Coronary artery (tissue), 2 donors: ENCODE results near the gene SECISBP2L.

Experiments
- DNase-seq: peaks from one replicate; pipeline ENCODE4 v3.0.0-alpha.2; 2017; ENCODE audit warnings: low spot score
- H3K27ac ChIP-seq, 2 donors: fragments of 200-600 bp; sonication (generic); one replicate each; pipeline ENCODE4 v1.5.1; 2016 to 2019
- H3K4me3 ChIP-seq: fragments of 200-600 bp; sonication (generic); 2 replicates; pipeline ENCODE4 v1.5.1; 2016; ENCODE audit warnings: mild to moderate bottlenecking, moderate library complexity
- CTCF ChIP-seq: fragments of 200-600 bp; sonication (generic); IDR thresholded peaks from one replicate; pipeline ENCODE4 v1.5.1; 2019; ENCODE audit warnings: antibody characterized with exemption

SECISBP2L gene

GRCh38 chr15:48993380-48993779 lies 52.9 kb downstream of the SECISBP2L start:
- no peak for TF ChIP-seq CTCF
- Histone ChIP-seq H3K4me3 (no peak overlapping the region), H3K27ac (no peak overlapping the region)
- DNase-seq = no peak

GRCh38 chr15:48992545-48992944 lies 53.7 kb downstream of the SECISBP2L start:
- H3K4me3 ChIP-seq = no peak overlapping the region
- no peak for DNase-seq
- no peak for TF ChIP-seq CTCF
- H3K27ac ChIP-seq = no peak overlapping the region

GRCh38 chr15:48992096-48992495 lies 54.1 kb downstream of the SECISBP2L start:
- no peak for TF ChIP-seq CTCF
- no peak overlapping the region for H3K4me3 ChIP-seq
- H3K27ac ChIP-seq = no peak overlapping the region
- no peak for DNase-seq

GRCh38 chr15:48989170-48989569 lies 57.1 kb downstream of the SECISBP2L start:
- no peak for TF ChIP-seq CTCF
- Histone ChIP-seq H3K4me3 (no peak overlapping the region), H3K27ac (no peak overlapping the region)
- no peak for DNase-seq

GRCh38 chr15:48987142-48987541 lies 59.1 kb downstream of the SECISBP2L start:
- no peak overlapping the region for H3K27ac ChIP-seq
- DNase-seq = no peak
- H3K4me3 ChIP-seq = no peak overlapping the region
- no peak for TF ChIP-seq CTCF

GRCh38 chr15:48986240-48986639 lies 60.0 kb downstream of the SECISBP2L start:
- DNase-seq = no peak
- Histone ChIP-seq H3K4me3 (no peak overlapping the region), H3K27ac (no peak overlapping the region)
- TF ChIP-seq CTCF = no peak

- TF ChIP-seq CTCF = no peak
- Histone ChIP-seq H3K27ac (peak overlapping the region; percentile 65 to 88), H3K4me3 (no peak overlapping the region)
- DNase-seq = no peak
Observed at GRCh38 chr15:48985516-48985915, 60.7 kb downstream of the SECISBP2L start.
